Esophagus (tissue), 2 donors: ENCODE results near the gene DTL. TPM values are rescaled to one million over a fixed set of nuclear protein-coding genes. Genes with fewer than 3 reads are reported as not detected.

Experiments
- H3K27ac ChIP-seq, 2 donors: one replicate each; pipeline ENCODE4 v1.5.1; 2013; ENCODE audit warnings: low read depth in 2 of 2, mild to moderate bottlenecking in 2 of 2, inconsistent platforms in 1 of 2, low read length in 1 of 2, moderate library complexity in 1 of 2
- H3K27me3 ChIP-seq, 2 donors: one replicate each; pipeline ENCODE4 v1.6.1; 2013; ENCODE audit warnings: low read length in 2 of 2, control low read depth in 1 of 2, mild to moderate bottlenecking in 1 of 2; ENCODE audit not compliant: insufficient read depth in 2 of 2, control insufficient read depth in 1 of 2
- H3K36me3 ChIP-seq, 2 donors: one replicate each; pipeline ENCODE4 v1.6.1; 2013; ENCODE audit warnings: low read length in 1 of 2; ENCODE audit not compliant: control insufficient read depth in 2 of 2, insufficient read depth in 2 of 2
- H3K4me1 ChIP-seq, 2 donors: one replicate each; pipeline ENCODE4 v1.6.1; 2013; ENCODE audit warnings: low read length in 1 of 2; ENCODE audit not compliant: control insufficient read depth in 2 of 2, insufficient read depth in 2 of 2
- H3K4me3 ChIP-seq, 2 donors: one replicate each; pipeline ENCODE4 v1.5.1; 2013; ENCODE audit warnings: low read length in 2 of 2, mild to moderate bottlenecking in 2 of 2, low read depth in 1 of 2, moderate library complexity in 1 of 2
- H3K9me3 ChIP-seq, 2 donors: one replicate each; pipeline ENCODE4 v1.6.1; 2013; ENCODE audit warnings: mild to moderate bottlenecking in 2 of 2, low read depth in 1 of 2, low read length in 1 of 2, moderate library complexity in 1 of 2; ENCODE audit not compliant: control insufficient read depth in 2 of 2, insufficient read depth in 1 of 2
- WGBS, 2 donors: extraction: QIAGEN DNeasy Blood & Tissue Kit; methylation state at CpG; one replicate each; pipeline ENCODE4 v1.1.7; 2013; 5-methylcytosine and 5-hydroxymethylcytosine counted together
- polyA plus RNA-seq, 2 donors: library from polyadenylated mRNA; stranded (reverse); fragments of 200-250 nt; gene quantifications; one replicate each; pipeline ENCODE4 v1.2.3, GENCODE V29; 2013
- donor health status: healthy with polysubstance abuse.
- donor health status: Bipolar disorder and iron deficiency.

The DTL gene
- polyA plus RNA-seq, 2 donors, result 1.6 to 3.4 TPM

DNA sequence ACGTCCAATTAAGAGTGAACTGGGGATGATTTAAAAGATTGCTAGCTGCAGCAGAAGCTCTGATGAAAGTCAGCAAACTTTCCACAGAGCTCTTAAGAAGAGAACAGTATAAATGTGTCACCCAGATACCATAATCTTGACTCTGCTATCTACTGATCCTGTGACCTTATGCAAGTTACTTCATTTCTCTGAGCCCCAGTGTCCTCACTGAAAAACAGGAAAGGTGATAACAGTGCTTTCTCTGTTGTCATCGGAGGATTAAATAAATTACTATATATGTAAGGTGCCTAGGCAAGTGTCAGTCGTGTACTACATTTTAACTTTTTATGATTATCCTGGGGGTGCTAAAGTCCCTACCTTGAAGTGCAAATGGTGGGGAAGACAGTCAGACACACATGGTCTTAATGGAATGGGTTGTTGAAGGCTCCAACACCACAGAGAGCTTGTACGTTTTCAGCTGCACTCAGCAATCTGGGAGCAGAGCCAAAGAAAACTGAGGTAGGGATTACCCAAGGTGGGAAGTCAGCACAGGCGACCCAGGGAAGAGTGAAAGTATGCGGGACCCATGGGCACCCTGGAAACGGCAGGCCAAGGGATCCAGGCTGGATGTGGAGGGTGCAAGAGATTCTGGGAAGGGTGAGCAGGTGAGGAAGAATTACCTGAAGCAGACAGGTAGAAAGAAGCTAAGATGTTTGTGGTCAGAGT, 82.8 kb downstream of the DTL start:
- peaks cover 3% of the 10 kb centered on the region in 2 donors for H3K4me1 ChIP-seq
- 65 to 67% methylated on average over 7 of the region's 7 CpGs for WGBS, 2 donors
- no peaks in the 10 kb centered on the region for H3K27me3 ChIP-seq
- H3K9me3 ChIP-seq, result no peaks in the 10 kb centered on the region
- peak overlapping the region in 1 of 2 donors; percentile 49 for H3K27ac ChIP-seq
- H3K36me3 ChIP-seq, result no peaks in the 10 kb centered on the region
- H3K4me3 ChIP-seq, result no peak overlapping the region

DNA sequence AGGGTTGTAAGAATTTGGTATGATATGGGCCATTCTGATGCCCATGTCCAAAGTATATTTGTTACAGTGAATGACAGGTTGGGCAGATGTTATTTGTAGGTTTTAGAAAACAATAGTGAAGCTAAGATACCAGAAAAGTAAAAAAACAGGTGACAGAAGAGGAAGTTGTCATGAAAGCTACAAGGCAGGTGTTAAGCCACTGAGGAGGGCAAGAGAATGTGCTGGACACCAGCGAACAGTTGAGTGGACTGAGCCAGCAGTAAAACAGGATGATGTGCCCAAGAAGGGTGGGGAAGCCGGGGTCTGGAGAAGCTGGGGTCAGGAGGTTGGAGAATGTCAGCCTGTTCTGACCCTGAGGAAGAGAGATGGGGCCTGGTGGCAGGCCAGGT, 83.3 kb downstream of the DTL start:
- Histone ChIP-seq H3K9me3 (no peaks in the 10 kb centered on the region), H3K27me3 (no peaks in the 10 kb centered on the region), H3K4me1 (peaks cover 3% of the 10 kb centered on the region in 2 donors), H3K4me3 (no peak overlapping the region), H3K27ac (peak overlapping the region in 1 of 2 donors; percentile 76), H3K36me3 (no peaks in the 10 kb centered on the region)
- 90 to 92% methylated on average over 2 of the region's 2 CpGs for WGBS, 2 donors

DNA sequence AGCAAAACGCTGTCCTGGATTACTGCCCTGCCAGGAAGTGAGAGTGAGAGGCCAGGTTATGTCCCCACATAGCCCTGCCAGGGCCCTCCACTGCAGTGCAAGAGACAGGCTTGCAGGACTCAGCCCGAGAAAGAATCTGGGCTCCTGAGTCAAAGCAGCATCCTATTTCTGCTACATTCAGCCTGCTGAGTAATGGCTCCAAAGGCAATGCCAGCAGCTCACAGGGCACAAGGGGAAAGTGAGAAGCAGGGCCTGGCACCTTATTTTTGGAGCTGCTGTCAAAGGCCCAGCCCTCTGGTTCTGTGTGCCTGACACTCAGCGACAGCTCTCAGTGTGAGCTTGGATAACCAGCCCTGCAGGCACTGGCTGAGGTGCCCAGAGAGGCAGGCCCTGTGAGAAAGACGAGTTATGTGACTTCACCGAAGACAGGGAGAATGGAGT, 83.9 kb downstream of the DTL start:
- no peaks in the 10 kb centered on the region for H3K36me3 ChIP-seq
- H3K9me3 ChIP-seq, result no peaks in the 10 kb centered on the region
- 54 to 61% methylated on average over 5 of the region's 5 CpGs for WGBS, 2 donors
- no peaks in the 10 kb centered on the region for H3K27me3 ChIP-seq
- H3K27ac ChIP-seq, result peak overlapping the region; percentile 24 to 76
- H3K4me3 ChIP-seq, result no peak overlapping the region
- H3K4me1 ChIP-seq, result peaks cover 3% of the 10 kb centered on the region in 2 donors

- peak overlapping the region; percentile 24 to 76 for H3K27ac ChIP-seq
- H3K36me3 ChIP-seq, result no peaks in the 10 kb centered on the region
- H3K4me1 ChIP-seq, result peaks cover 3 to 4% of the 10 kb centered on the region in 2 donors
- WGBS, 2 donors, result 96 to 99% methylated on average over 3 of the region's 3 CpGs
- H3K4me3 ChIP-seq, result no peak overlapping the region
- H3K27me3 ChIP-seq, result no peaks in the 10 kb centered on the region
- no peaks in the 10 kb centered on the region for H3K9me3 ChIP-seq
These were observed 84.3 kb downstream of the DTL start for GRCh38 chr1:212119863-212120262.

DNA sequence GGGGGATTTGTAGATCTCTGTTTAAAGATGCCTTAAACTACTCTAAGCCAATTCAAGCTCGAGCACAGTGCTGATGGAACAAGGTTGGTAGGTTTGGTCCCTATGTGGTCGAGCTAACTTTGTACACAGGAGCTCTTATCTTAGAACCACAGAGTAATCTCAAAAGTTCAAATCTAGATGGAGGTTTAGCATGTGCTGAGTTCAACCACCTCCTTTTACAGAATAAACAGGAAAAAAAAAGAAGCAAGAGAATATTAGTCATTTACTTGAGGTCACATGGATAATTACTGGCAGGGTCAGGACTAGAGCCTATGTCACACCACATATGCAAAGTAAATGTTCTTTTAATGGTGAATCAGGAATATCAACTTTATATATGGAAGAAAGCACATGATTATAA, 86.2 kb downstream of the DTL start:
- peaks cover 3 to 5% of the 10 kb centered on the region in 2 donors for H3K4me1 ChIP-seq
- H3K4me3 ChIP-seq, result no peak overlapping the region
- no peak overlapping the region for H3K27ac ChIP-seq
- no peaks in the 10 kb centered on the region for H3K36me3 ChIP-seq
- WGBS, 2 donors, result 59 to 63% methylated on average over 2 of the region's 2 CpGs
- H3K9me3 ChIP-seq, result no peaks in the 10 kb centered on the region
- H3K27me3 ChIP-seq, result no peaks in the 10 kb centered on the region

GRCh38 chr1:212124690-212125582, 89.4 kb downstream of the DTL start:
- no peak overlapping the region for H3K4me3 ChIP-seq
- no peaks in the 10 kb centered on the region for H3K27me3 ChIP-seq
- H3K27ac ChIP-seq, result peak overlapping the region in 1 of 2 donors; percentile 84
- H3K9me3 ChIP-seq, result no peaks in the 10 kb centered on the region
- no peaks in the 10 kb centered on the region for H3K36me3 ChIP-seq
- H3K4me1 ChIP-seq, result peaks cover 0 to 2% of the 10 kb centered on the region in 2 donors
- WGBS, 2 donors, result 64 to 68% methylated on average over 11 of the region's 11 CpGs

GRCh38 chr1:212125654-212126053, 90.1 kb downstream of the DTL start:
- peak overlapping the region in 1 of 2 donors; percentile 48 for H3K27ac ChIP-seq
- H3K36me3 ChIP-seq, result no peaks in the 10 kb centered on the region
- peaks cover 0 to 2% of the 10 kb centered on the region in 2 donors for H3K4me1 ChIP-seq
- no peaks in the 10 kb centered on the region for H3K27me3 ChIP-seq
- no peaks in the 10 kb centered on the region for H3K9me3 ChIP-seq
- WGBS, 2 donors, result 85 to 95% methylated on average over 9 of the region's 9 CpGs
- H3K4me3 ChIP-seq, result no peak overlapping the region

GRCh38 chr1:212127221-212127620, 91.7 kb downstream of the DTL start:
- 90 to 91% methylated on average over 4 of the region's 4 CpGs for WGBS, 2 donors
- H3K27me3 ChIP-seq, result no peaks in the 10 kb centered on the region
- no peaks in the 10 kb centered on the region for H3K36me3 ChIP-seq
- H3K27ac ChIP-seq, result no peak overlapping the region
- H3K9me3 ChIP-seq, result no peaks in the 10 kb centered on the region
- H3K4me1 ChIP-seq, result peaks cover 0 to 2% of the 10 kb centered on the region in 2 donors
- H3K4me3 ChIP-seq, result no peak overlapping the region

DNA sequence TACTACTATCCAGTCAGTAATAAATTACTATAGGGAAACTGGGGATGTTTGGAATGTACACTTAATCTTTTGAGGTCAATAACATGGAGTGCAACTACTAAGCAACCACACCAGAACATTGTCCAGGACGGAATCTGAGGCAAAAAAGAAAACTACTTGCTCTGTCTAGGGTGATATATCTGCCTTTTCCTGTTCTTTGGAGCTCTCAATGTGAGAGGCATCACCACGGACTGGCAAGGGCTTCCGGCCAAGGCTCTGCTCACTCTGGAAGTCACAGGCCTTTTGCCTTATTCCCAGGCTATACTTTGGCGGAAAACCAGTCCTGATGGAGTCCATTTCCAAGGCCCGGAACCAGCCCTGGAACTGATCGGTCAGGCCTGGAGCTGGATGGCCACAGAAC, 94.2 kb downstream of the DTL start:
- no peak overlapping the region for H3K4me3 ChIP-seq
- WGBS, 2 donors, result 94% methylated on average over 6 of the region's 6 CpGs
- H3K9me3 ChIP-seq, result no peaks in the 10 kb centered on the region
- no peaks in the 10 kb centered on the region for H3K27me3 ChIP-seq
- H3K4me1 ChIP-seq, result peaks cover 0 to 2% of the 10 kb centered on the region in 2 donors
- H3K36me3 ChIP-seq, result no peaks in the 10 kb centered on the region
- H3K27ac ChIP-seq, result no peak overlapping the region
